ENCODE measurements around the gene HES5.
"Not testable (repeated sequence)": the region's sequence is repeated elsewhere in the genome, so short reads cannot be mapped to it uniquely, and the experiment has no call there.

HES5 gene

GRCh38 chr1:2529784-2530512 lies at the start of gene HES5:
Gene HES5, minus strand, starts transcription at chr1:2530263. Its CDS starts 99 bp downstream, at chr1:2530164.
- DNase-seq (ENCODE audit: low spot score) = no peak

GRCh38 chr1:2578758-2579118 lies 48.7 kb upstream of the HES5 start:
- no peak for DNase-seq (ENCODE audit: low spot score)

- not testable (repeated sequence) for DNase-seq (ENCODE audit: low spot score)
These were observed 47.6 kb upstream of the HES5 start for GRCh38 chr1:2577565-2578075.

- DNase-seq (ENCODE audit: low spot score) = no peak
These were observed 46.0 kb upstream of the HES5 start for GRCh38 chr1:2575801-2576663.

- no peak for DNase-seq (ENCODE audit: low spot score)
These were observed 44.3 kb upstream of the HES5 start for GRCh38 chr1:2574350-2574749.

- DNase-seq (ENCODE audit: low spot score) = no peak
These were observed 43.3 kb upstream of the HES5 start for GRCh38 chr1:2573250-2573920.

- no peak for DNase-seq (ENCODE audit: low spot score)
These were observed 41.3 kb upstream of the HES5 start for GRCh38 chr1:2571348-2571747.

GRCh38 chr1:2570332-2570731 lies 40.3 kb upstream of the HES5 start:
- DNase-seq (ENCODE audit: low spot score) = no peak

GRCh38 chr1:2569703-2570102 lies 39.6 kb upstream of the HES5 start:
- not testable (repeated sequence) for DNase-seq (ENCODE audit: low spot score)

- DNase-seq (ENCODE audit: low spot score) = no peak
These were observed 39.0 kb upstream of the HES5 start for GRCh38 chr1:2569060-2569459.

- DNase-seq (ENCODE audit: low spot score) = not testable (repeated sequence)
These were observed 38.2 kb upstream of the HES5 start for GRCh38 chr1:2568187-2568816.

- DNase-seq (ENCODE audit: low spot score) = no peak
These were observed 37.1 kb upstream of the HES5 start for GRCh38 chr1:2567083-2567679.

- DNase-seq (ENCODE audit: low spot score) = no peak
These were observed 36.3 kb upstream of the HES5 start for GRCh38 chr1:2566101-2567045.

- no peak for DNase-seq (ENCODE audit: low spot score)
These were observed 34.8 kb upstream of the HES5 start for GRCh38 chr1:2564815-2565374.

GRCh38 chr1:2564006-2564814 lies 34.1 kb upstream of the HES5 start:
- no peak for DNase-seq (ENCODE audit: low spot score)

GRCh38 chr1:2563205-2563604 lies 33.1 kb upstream of the HES5 start:
- DNase-seq (ENCODE audit: low spot score) = no peak

GRCh38 chr1:2561898-2562895 lies 32.1 kb upstream of the HES5 start:
- no peak for DNase-seq (ENCODE audit: low spot score)

- DNase-seq (ENCODE audit: low spot score) = no peak
These were observed 31.4 kb upstream of the HES5 start for GRCh38 chr1:2561446-2561845.

All from AG08396 (cell line).